Activated T-helper 17 cell treated with anti-CD3 and anti-CD28 coated beads, Interleukin-2, amount 50 U/mL, for 72 hours (primary cell): ENCODE results near the gene FABP3. TPM values are rescaled to one million over a fixed set of nuclear protein-coding genes. Genes with fewer than 3 reads are reported as not detected.

Experiments used
- ATAC-seq: fragments of 150-1000 bp; cut with Tn5 transposase; replicated peaks from 2 replicates; pipeline ENCODE4 v1.10.0; 2021; ENCODE audit warnings: mild to moderate bottlenecking, moderate library complexity
- H3K27ac Mint-ChIP-seq: one replicate; pipeline ENCODE4 v1.8.0; 2022; ENCODE audit warnings: mixed read lengths
- H3K27me3 Mint-ChIP-seq: one replicate; pipeline ENCODE4 v1.8.0; 2022; ENCODE audit warnings: mixed read lengths
- H3K36me3 Mint-ChIP-seq: one replicate; pipeline ENCODE4 v1.8.0; 2022; ENCODE audit warnings: low read depth, mild to moderate bottlenecking, mixed read lengths
- H3K4me1 Mint-ChIP-seq: one replicate; pipeline ENCODE4 v1.8.0; 2022; ENCODE audit warnings: mixed read lengths
- H3K4me3 Mint-ChIP-seq: one replicate; pipeline ENCODE4 v1.8.0; 2022; ENCODE audit warnings: mild to moderate bottlenecking, mixed read lengths
- H3K9me3 Mint-ChIP-seq: one replicate; pipeline ENCODE4 v1.8.0; 2022; ENCODE audit warnings: mixed read lengths
- total RNA-seq, 2 donors: library from RNA; stranded (reverse); gene quantifications; one replicate each; pipeline ENCODE4 v1.2.3, GENCODE V29; 2022

FABP3 gene
- not detected for total RNA-seq

DNA sequence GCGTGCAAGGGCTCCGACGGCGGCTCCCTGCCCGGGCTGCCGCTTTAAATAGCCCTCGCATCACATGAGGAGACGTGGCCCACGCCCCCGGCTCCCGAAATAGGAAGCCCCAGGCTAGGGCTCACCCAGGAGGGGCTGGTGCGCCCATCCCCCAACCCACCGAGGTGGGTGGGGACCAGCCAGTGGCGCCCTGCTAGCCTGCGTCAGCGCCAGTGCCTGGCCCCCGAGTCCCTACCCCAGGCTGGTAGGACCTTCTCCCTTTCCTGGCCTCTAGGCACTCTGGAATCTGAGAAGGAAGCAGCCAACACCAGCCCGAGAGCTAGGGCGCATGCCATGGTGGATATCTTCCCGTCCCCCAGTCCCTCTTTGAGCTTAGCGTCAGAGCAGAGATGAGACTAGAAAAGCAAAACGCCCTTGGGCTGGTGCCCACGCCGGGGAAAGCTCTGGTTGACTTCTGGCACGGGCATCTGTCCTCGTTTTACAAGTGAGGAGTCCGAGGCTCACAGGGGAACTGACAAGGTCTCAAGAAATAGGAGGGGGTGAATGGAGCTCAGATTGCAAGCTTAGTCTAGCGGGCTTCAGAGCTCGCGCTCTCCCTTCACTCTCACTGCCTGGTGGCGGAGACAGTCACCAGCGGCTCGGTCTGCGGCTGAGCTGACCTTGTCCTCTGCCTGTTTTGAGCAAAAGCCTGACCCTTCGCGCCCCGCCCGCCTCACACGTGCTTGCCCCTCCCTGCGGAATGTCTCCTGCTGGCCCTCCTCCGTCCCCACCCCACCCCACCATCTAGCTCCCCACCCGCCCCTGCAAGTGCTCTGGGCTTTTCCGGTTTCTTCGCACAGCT is at the start of gene FABP3:
FABP3 (minus strand) TSS at position 21 of the 841 bp plus-strand sequence. CDS start 62 bp downstream, outside the sequence.
- peak within 1 kb of the TSS; percentile 36 for H3K27ac Mint-ChIP-seq
- ATAC-seq = peak; percentile 60
- H3K4me1 Mint-ChIP-seq = peaks cover 10% of the 10 kb centered on the region

DNA sequence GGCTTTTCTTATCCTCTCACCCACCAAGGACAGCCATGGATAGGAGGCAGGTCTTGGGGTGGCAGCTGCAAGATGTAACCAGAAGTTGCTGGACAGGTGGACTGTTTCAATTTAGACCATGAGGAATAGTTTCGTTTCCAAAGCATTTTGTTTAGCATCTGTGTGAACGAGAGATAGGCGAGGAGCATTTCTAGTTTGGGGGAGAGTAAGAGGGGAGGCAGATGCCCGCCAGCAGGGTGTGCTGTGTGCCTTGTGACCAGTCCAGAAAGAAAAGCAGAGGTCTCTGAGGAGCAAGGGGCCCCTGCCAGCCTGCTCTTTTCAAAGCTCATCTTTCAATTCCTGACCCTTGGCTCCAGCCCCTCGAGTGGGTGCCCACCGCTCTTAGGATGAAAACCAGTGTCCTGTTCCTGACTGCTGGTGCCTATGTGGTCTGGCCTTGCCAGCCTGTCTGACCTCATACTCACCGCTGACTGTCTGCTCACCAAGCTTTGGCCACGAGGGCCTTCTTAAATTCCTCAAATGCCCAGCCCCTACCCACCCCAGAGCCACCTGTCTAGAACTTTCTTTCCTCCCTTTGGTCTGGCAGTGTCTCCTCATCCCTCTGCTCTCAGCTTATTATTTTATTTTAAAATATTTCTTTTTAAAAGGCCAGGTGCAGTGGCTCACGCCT is 48.6 kb upstream of the FABP3 start:
- Mint-ChIP-seq H3K36me3 (no peaks in the 10 kb centered on the region), H3K4me1 (peaks cover 8% of the 10 kb centered on the region), H3K4me3 (no peak overlapping the region), H3K27me3 (peaks cover 26% of the 10 kb centered on the region), H3K9me3 (no peaks in the 10 kb centered on the region), H3K27ac (no peak overlapping the region)
- ATAC-seq = no peak

More for the DNA sequence above, at the start of gene FABP3:
- H3K9me3 Mint-ChIP-seq = no peaks in the 10 kb centered on the region
- no peaks in the 10 kb centered on the region for H3K36me3 Mint-ChIP-seq
- H3K4me3 Mint-ChIP-seq = peak within 1 kb of the TSS; percentile 72
- peaks cover 8% of the 10 kb centered on the region for H3K27me3 Mint-ChIP-seq

DNA sequence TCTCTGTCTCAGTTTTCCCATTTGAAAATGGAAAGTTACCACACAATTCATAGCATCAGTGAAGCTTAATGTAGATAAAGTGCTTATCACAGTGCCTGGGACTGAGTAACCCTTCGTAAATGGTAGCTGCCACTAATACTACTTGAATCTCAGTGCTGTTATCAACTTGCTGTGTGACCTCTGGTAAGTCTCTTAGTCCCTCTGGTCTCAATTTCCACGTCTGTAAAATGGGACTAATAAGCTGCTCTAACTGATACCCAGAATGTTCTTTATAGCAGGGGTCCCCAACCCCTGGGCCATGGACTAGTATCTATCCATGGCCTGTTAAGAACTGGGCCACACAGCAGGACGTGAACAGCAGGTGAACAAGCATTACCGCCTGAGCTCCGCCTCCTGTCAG is 47.8 kb upstream of the FABP3 start:
- Mint-ChIP-seq H3K9me3 (no peaks in the 10 kb centered on the region), H3K4me3 (no peak overlapping the region), H3K36me3 (no peaks in the 10 kb centered on the region), H3K4me1 (peaks cover 8% of the 10 kb centered on the region), H3K27ac (no peak overlapping the region), H3K27me3 (peaks cover 31% of the 10 kb centered on the region)
- no peak for ATAC-seq

DNA sequence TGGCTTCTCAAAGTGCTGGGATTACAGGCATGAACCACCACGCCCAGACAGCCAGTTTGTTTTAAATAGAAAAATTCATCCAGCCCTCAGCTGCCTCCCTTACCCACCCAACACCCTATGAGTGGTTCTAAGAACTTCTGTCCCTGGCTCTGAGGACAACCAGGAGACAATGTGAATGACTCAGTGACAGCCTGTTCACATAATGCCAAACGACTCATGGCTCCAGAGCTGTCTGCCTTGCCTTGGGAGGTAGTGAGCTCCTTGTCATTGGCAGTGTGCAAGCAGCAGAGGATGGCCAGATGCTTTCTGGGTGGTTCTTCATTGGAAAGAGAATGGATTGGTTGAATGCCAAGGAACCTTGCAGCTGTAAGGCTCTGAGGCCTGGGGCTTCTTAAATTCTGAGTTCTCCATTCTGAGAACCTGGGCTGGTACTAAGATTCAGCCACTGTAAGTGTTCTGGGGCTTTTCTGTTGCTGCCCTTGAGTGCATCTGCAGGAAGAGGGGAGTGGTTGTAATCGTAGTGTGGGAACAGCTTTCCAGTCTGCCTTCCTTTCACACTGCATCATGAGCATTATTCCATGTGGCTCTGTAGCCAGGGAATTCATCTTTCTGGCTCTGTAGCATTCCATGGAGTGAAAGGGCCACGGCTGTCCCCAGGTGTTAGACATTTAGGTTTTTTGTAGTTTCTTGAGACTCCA is 45.9 kb upstream of the FABP3 start:
- ATAC-seq = no peak
- Mint-ChIP-seq H3K27me3 (peaks cover 45% of the 10 kb centered on the region), H3K4me1 (peaks cover 10% of the 10 kb centered on the region), H3K4me3 (no peak overlapping the region), H3K36me3 (no peaks in the 10 kb centered on the region), H3K27ac (no peak overlapping the region), H3K9me3 (no peaks in the 10 kb centered on the region)

DNA sequence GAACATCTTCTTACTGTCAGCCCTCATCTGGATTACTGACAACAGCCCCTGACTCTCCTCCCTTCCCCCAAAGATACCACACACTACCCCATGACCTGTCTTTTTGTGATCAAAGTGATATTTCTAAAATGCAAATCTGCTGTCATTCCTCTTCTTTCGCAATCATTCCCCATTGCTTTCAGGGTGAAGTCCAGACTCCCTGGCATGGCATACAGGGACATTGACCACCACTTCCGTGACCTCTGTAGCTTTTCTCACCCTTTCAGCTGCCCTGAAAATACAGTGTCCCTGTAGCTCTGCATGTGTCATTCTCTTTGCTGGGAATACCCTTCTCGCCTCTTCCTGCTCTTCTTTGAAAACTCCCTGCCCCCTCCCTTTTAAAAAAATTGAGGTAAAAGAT is 44.3 kb upstream of the FABP3 start:
- no peak overlapping the region for H3K4me3 Mint-ChIP-seq
- H3K27ac Mint-ChIP-seq = no peak overlapping the region
- H3K27me3 Mint-ChIP-seq = peaks cover 40% of the 10 kb centered on the region
- no peak for ATAC-seq
- H3K9me3 Mint-ChIP-seq = no peaks in the 10 kb centered on the region
- H3K4me1 Mint-ChIP-seq = peaks cover 5% of the 10 kb centered on the region
- H3K36me3 Mint-ChIP-seq = no peaks in the 10 kb centered on the region

DNA sequence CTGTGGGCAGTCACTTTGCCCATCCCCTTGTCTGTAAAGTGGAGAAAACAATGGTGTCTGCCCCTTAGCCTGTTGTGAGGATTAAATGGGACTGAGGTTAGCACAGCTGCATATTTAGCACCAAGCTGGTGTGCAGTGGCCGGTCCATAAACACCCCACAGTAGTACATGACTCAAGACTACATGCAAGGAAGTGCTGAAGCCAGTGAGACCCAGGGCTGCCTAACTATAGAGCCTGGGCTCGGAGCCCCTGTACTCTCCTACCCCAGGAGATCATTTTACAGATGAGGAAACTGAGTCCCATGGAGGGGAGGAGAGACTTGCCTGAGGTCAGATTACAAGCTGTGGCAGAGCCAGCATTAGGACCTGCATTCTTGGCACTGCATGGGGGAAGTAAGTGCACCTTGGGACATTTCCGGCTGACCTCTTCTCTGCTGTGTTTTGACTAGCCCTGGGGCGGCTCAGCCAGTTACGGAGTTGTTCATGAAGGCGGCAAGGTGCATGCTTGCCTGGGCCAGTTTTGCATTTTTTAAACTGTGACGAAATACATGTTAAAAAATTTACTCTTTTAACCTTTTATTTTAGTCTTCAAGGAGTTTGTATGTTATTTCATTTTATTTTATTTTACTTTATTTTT is 43.3 kb upstream of the FABP3 start:
- no peak overlapping the region for H3K27ac Mint-ChIP-seq
- H3K27me3 Mint-ChIP-seq = peaks cover 46% of the 10 kb centered on the region
- ATAC-seq = no peak
- H3K9me3 Mint-ChIP-seq = no peaks in the 10 kb centered on the region
- no peaks in the 10 kb centered on the region for H3K36me3 Mint-ChIP-seq
- H3K4me1 Mint-ChIP-seq = peaks cover 5% of the 10 kb centered on the region
- no peak overlapping the region for H3K4me3 Mint-ChIP-seq

DNA sequence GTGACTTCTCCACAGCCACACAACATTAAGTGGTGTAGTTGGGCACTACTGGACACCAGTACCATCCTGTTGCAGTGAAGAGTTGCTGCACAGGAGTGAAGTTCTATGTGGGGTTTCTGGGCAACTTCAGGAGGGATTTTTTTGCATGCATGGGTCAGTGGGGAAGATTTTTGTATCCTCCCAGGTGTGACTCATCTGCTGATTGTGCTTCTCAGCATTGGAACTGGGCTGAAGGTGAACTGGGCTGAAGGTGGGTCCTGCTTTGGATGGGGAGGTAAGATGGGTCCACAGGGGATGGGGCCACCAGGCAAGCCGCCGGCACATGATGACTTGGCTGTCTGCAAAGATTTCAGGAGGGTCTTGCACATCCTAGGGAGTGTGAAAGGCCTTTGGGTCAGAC is 42.8 kb upstream of the FABP3 start:
- Mint-ChIP-seq H3K9me3 (no peaks in the 10 kb centered on the region), H3K27me3 (peaks cover 52% of the 10 kb centered on the region), H3K27ac (no peak overlapping the region), H3K36me3 (no peaks in the 10 kb centered on the region), H3K4me3 (no peak overlapping the region), H3K4me1 (peaks cover 5% of the 10 kb centered on the region)
- ATAC-seq = no peak

DNA sequence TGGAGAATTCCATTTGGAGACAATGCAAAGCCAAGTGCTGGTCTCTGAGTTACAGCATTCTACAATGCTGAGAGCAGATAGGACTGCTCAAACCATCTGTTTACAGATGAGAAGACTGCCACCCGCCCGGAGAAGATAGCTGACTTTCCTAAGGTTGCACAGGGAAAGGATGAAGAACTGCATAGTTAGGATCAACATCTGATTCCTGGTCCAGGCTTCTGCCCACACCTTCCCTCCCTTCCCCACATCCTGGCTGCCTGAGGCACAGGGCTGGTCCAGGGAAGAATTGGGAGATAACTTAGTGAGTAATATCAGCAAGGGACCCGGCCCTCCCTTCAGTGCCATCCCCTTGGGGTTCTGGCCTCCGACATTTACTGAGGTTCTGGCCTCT is 42.1 kb upstream of the FABP3 start:
- Mint-ChIP-seq H3K9me3 (no peaks in the 10 kb centered on the region), H3K36me3 (no peaks in the 10 kb centered on the region), H3K4me1 (peaks cover 5% of the 10 kb centered on the region), H3K4me3 (no peak overlapping the region), H3K27ac (no peak overlapping the region), H3K27me3 (peaks cover 54% of the 10 kb centered on the region)
- ATAC-seq = no peak

DNA sequence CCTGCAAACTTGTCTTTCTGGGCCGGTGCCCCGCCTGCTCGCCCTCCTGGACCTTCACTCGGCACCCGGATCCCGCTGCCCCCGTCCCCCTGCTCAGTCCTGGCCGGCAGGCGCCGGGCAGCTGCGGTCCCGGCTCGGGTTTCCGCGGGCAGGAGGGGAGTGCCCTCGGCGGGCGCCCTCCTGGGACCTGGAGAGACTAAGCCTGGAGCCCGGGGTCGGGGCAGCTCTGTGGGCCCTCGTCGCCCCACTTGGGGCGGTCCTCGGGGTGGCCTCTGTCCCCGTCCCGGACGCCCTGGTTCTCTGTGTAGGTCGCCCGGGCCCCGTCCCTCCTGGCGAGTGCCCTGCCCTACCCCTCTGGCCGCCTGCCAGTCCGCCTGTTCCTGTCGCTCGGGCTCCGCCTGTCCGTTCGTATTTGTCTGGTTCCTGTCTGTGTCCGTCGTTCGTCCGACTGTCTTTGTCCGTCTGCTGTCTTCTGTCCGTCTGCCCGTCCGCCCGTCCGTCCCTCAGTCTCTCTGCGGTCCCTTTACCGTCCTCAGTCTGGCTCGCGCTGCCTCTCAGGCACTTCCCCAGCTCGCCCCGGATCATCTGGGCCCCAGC is 40.6 kb upstream of the FABP3 start:
- Mint-ChIP-seq H3K36me3 (no peaks in the 10 kb centered on the region), H3K4me3 (peak overlapping the region; percentile 86), H3K27ac (no peak overlapping the region), H3K27me3 (peaks cover 64% of the 10 kb centered on the region), H3K4me1 (peaks cover 5% of the 10 kb centered on the region), H3K9me3 (no peaks in the 10 kb centered on the region)
- peak; percentile 58 for ATAC-seq

DNA sequence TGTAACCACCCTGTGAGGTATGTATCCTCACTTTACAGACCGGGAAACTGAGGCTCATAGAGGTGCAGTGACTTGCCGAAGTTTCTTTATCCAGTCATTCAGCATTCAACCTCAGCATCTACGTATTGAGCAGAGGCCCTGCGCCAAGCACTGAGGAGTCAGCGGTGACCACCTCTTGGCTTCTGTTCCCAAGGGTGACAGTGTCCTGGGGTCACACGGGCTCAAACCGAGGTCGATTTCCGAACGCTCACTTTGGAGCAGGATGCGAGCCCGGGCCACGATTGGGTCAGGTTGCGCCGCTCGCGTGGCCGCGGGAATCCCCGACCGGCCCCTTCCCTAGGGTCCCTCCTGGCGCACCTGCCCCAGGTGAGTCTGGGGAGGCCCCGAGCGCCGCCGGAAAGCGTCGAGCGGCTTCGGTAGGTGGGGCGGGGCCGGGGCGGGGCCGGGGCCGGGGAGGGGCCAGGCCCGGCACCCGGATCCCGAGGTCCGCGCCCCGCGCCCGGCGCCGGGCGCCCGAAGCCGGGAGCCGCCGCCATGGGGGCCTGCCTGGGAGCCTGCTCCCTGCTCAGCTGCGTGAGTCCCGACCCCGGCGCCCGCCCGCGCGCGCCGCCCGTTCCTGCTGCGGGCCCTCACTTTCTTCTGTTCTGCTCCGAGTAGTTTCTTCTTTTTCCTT is 40.0 kb upstream of the FABP3 start, which contains the start of gene SERINC2:
SERINC2 (plus strand) TSS at position 482 of the 673 bp plus-strand sequence; CDS start at position 535, 53 bp downstream.
- no peak within 1 kb of the TSS for H3K27ac Mint-ChIP-seq
- H3K27me3 Mint-ChIP-seq = peaks cover 68% of the 10 kb centered on the region
- no peaks in the 10 kb centered on the region for H3K36me3 Mint-ChIP-seq
- peak within 1 kb of the TSS; percentile 86 for H3K4me3 Mint-ChIP-seq
- no peaks in the 10 kb centered on the region for H3K9me3 Mint-ChIP-seq
- ATAC-seq = peak; percentile 72
- H3K4me1 Mint-ChIP-seq = peaks cover 5% of the 10 kb centered on the region

DNA sequence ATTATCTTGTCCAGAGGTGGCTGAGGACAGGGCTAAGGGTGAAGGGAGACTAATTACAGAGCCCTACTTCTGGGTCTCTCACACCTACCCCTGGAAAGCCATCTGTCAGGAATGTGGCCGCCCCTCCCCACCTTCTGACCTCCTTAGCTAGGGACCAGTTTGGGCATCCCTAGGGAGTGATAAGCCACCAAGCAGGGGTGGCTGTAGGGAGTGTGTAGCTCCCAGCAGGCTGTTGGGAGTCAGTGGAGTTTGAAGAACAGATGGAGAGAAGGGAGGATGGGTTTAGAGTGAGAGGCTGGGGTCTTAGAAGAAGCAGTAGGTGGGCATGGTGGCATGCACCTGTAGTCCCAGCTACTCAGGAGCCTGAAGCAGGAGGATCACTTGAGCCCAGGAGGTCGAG is 39.3 kb upstream of the FABP3 start:
- Mint-ChIP-seq H3K27me3 (peaks cover 63% of the 10 kb centered on the region), H3K27ac (no peak overlapping the region), H3K4me1 (peaks cover 5% of the 10 kb centered on the region), H3K36me3 (no peaks in the 10 kb centered on the region), H3K9me3 (no peaks in the 10 kb centered on the region), H3K4me3 (peak overlapping the region; percentile 86)
- ATAC-seq = no peak

DNA sequence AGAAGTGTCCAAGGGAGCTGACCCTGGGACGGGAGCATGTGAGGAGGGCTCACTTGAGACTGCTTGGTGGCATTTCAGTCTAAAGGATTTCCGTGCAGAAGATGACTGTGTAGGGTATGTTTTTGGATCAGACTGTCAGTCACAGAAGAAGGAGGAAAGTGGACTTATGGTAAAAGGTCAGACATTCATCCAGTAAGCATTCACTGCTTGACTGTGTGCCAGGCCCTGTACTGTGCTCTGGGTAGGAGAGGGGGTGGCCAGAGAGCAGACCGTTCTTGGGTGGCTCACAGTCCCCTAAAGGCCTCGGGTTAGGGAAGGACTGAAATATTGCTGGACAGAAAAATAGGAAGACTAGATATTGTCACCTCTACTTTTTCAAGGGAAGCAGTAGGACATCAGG is 38.0 kb upstream of the FABP3 start:
- H3K27me3 Mint-ChIP-seq = peaks cover 56% of the 10 kb centered on the region
- no peak for ATAC-seq
- H3K27ac Mint-ChIP-seq = no peak overlapping the region
- no peaks in the 10 kb centered on the region for H3K9me3 Mint-ChIP-seq
- no peaks in the 10 kb centered on the region for H3K36me3 Mint-ChIP-seq
- H3K4me3 Mint-ChIP-seq = no peak overlapping the region
- peaks cover 5% of the 10 kb centered on the region for H3K4me1 Mint-ChIP-seq

DNA sequence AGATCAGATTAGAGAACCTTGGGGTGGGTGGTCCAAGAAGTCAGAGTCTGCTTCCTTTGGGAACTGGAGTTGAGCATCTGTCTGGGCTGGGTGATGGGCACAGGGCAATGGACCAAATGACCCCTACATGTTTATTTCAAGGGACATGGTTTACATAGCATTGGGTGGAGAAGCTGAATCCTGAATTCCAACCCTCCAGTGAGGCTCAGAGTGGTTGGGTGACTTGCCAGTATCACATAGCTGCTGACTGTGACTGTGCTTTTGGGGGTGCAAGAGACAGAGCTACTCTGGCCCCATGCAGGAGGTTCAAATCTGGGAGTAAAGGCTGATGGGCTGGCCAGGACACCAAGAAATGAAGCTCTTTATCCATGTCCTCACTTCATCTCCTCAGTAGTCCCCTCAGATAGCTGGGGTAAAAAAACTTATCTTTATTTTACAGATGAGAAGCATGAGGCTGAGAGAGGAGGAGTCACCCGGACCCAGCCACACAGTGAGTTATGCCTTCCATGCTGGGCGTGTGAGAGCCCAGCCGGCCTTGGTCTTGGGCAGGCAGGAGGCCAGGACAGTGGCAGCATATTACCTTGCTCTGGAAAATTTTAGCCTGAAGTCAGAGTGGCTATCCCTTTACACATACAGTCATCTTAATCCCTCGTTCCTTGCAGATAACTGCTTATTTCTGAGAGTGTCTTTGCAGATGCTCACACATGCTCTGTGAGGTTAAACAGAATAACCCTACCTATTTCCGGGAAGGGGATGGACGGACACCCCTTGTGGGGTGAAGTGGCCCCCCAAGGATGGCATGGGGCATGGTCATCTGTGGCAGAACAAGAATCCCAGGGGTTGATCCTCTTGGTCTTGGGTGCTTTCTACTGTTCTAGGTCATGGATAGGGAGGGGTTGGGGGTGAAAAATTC is 37.3 kb upstream of the FABP3 start:
- Mint-ChIP-seq H3K9me3 (no peaks in the 10 kb centered on the region), H3K27me3 (peaks cover 49% of the 10 kb centered on the region), H3K36me3 (no peaks in the 10 kb centered on the region), H3K4me3 (no peak overlapping the region), H3K4me1 (peaks cover 5% of the 10 kb centered on the region), H3K27ac (no peak overlapping the region)
- no peak for ATAC-seq
